Measurements from ENCODE around the gene CCNJL. TPM values are rescaled to one million over a fixed set of nuclear protein-coding genes. Genes with fewer than 3 reads are reported as not detected.
A peak's percentile ranks its signal among the peaks of the same experiment; 100 is the strongest.
"Not testable (repeated sequence)": the region's sequence is repeated elsewhere in the genome, so short reads cannot be mapped to it uniquely, and the experiment has no call there.

Gene CCNJL
- 3.4 TPM for polyA plus RNA-seq (2013, experiment 1 of 2; ENCODE audit: insufficient read length)
- 3.8 TPM for polyA plus RNA-seq (2013, experiment 2 of 2; ENCODE audit: insufficient read length)

- peak; percentile 68 for DNase-seq
Measured at GRCh38 chr5:160312134-160312959, at the start of gene CCNJL. TSS of gene CCNJL (minus strand) at chr5:160312564. CDS start at chr5:160311923, 641 bp downstream.

GRCh38 chr5:160361624-160362228 is 49.4 kb upstream of the CCNJL start:
- DNase-seq: no peak

GRCh38 chr5:160360310-160360709 is 47.9 kb upstream of the CCNJL start:
- no peak for DNase-seq

- no peak for DNase-seq
Measured at GRCh38 chr5:160359816-160360215, 47.5 kb upstream of the CCNJL start.

- no peak for DNase-seq
Measured at GRCh38 chr5:160359242-160359641, 46.9 kb upstream of the CCNJL start.

GRCh38 chr5:160357861-160358411 is 45.6 kb upstream of the CCNJL start:
- DNase-seq: no peak

GRCh38 chr5:160357394-160357793 is 45.0 kb upstream of the CCNJL start:
- no peak for DNase-seq

- no peak for DNase-seq
Measured at GRCh38 chr5:160356550-160357347, 44.4 kb upstream of the CCNJL start.

- DNase-seq: no peak
Measured at GRCh38 chr5:160354666-160355065, 42.3 kb upstream of the CCNJL start.

- DNase-seq: no peak
Measured at GRCh38 chr5:160353379-160353778, 41.0 kb upstream of the CCNJL start.

GRCh38 chr5:160352308-160352707 is 39.9 kb upstream of the CCNJL start:
- DNase-seq: no peak

GRCh38 chr5:160349935-160350303 is 37.6 kb upstream of the CCNJL start:
- DNase-seq: no peak

GRCh38 chr5:160349249-160349934 is 37.0 kb upstream of the CCNJL start:
- no peak for DNase-seq

- DNase-seq: no peak
Measured at GRCh38 chr5:160348080-160348479, 35.7 kb upstream of the CCNJL start.

- no peak for DNase-seq
Measured at GRCh38 chr5:160347448-160347847, 35.1 kb upstream of the CCNJL start.

- DNase-seq: peak; percentile 13
Measured at GRCh38 chr5:160342413-160342941, 30.1 kb upstream of the CCNJL start.

- DNase-seq: no peak
Measured at GRCh38 chr5:160341309-160341870, 29.0 kb upstream of the CCNJL start.

GRCh38 chr5:160340513-160340912 is 28.1 kb upstream of the CCNJL start:
- DNase-seq: not testable (repeated sequence)

GRCh38 chr5:160339406-160340130 is 27.2 kb upstream of the CCNJL start:
- peak; percentile 6 for DNase-seq

GRCh38 chr5:160334716-160335115 is 22.4 kb upstream of the CCNJL start:
- not testable (repeated sequence) for DNase-seq

- DNase-seq: peak; percentile 23
Measured at GRCh38 chr5:160333721-160334120, 21.4 kb upstream of the CCNJL start.

All from fibroblast of skin of scalp (primary cell).